SK-N-MC (cell line): Measurements from ENCODE around the gene ZNF407.

ENCODE experiments used
- EZH2 ChIP-seq: fragments of 200-600 bp; sonication (generic); IDR thresholded peaks from one replicate; pipeline ENCODE4 v1.6.1; 2017; ENCODE audit warnings: antibody characterized with exemption
- FOXP2 ChIP-seq: optimal IDR thresholded peaks from 2 replicates; pipeline ENCODE3; 2011; ENCODE audit warnings: mild to moderate bottlenecking, moderate library complexity; ENCODE audit not compliant: insufficient read depth; ENCODE audit errors: extremely low read length, control extremely low read depth
- POLR2AphosphoS5 ChIP-seq: IDR thresholded peaks from 2 replicates; pipeline ENCODE4 v1.6.1; 2012; ENCODE audit warnings: mild to moderate bottlenecking, low read depth, low read length, borderline replicate concordance

- no peak for TF ChIP-seq POLR2AphosphoS5
- no peak for TF ChIP-seq EZH2
- TF ChIP-seq FOXP2, result no peak
These were observed 350.2 kb downstream of the ZNF407 start for GRCh38 chr18:74947875-74948274.
